ENCODE measurements around the gene SLC35A5. TPM values are rescaled to one million over a fixed set of nuclear protein-coding genes. Genes with fewer than 3 reads are reported as not detected.
"Not testable (repeated sequence)": the region's sequence is repeated elsewhere in the genome, so short reads cannot be mapped to it uniquely, and the experiment has no call there.

The SLC35A5 gene, protein sequence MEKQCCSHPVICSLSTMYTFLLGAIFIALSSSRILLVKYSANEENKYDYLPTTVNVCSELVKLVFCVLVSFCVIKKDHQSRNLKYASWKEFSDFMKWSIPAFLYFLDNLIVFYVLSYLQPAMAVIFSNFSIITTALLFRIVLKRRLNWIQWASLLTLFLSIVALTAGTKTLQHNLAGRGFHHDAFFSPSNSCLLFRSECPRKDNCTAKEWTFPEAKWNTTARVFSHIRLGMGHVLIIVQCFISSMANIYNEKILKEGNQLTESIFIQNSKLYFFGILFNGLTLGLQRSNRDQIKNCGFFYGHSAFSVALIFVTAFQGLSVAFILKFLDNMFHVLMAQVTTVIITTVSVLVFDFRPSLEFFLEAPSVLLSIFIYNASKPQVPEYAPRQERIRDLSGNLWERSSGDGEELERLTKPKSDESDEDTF
- polyA plus RNA-seq (2013, experiment 1 of 2), result 32.5 TPM
- polyA plus RNA-seq (2013, experiment 2 of 2), result 34.9 TPM

DNA sequence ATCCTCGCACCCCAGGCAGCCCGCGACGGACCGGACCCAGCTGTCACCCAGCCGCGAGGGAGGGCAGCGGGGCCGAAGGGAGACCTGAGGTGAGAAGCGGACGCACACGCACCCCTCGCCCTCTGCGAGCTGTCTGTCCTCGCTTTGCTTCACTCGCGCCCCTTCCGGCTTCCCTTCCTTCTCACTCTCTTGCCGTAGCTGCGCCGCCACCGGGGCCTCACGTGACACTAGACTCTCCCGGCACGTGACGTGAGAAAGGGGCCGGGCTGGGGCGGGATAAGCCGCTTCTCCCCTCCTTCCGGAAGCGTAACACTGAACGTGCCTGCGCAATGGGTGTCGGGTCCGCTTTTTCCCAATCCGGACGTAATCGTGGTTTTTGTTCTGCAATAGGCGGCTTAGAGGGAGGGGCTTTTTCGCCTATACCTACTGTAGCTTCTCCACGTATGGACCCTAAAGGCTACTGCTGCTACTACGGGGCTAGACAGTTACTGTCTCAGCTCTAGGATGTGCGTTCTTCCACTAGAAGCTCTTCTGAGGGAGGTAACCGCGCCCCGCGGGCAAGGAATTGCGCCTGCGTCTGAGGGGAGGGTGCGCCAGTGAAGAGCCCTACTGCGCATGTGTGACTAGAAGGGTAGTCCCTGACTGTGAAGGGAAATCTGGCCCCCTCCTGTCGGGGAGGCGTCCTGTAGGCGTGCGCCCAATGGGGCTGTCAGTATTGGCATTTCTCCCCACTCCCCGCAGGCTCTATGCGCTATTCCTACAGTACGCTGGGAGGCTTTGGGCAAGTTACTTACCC lies at the start of gene SLC35A5, which contains the start of gene ATG3:
Gene SLC35A5 (plus strand): TSS at position 312 of the 796 bp plus-strand sequence. CDS start 1,359 bp downstream, outside the sequence.
Gene ATG3 (minus strand): TSS at position 229 of the 796 bp plus-strand sequence. CDS start 434 bp downstream, outside the sequence.
- Histone ChIP-seq H3K9ac (ENCODE audit: low read depth, low read length) (peak within 1 kb of the TSS; percentile 88), H3K27me3 (ENCODE audit: insufficient read depth, low read length) (no peaks in the 10 kb centered on the region), H3K27ac (ENCODE audit: low read depth, low read length) (peak within 1 kb of the TSS; percentile 98), H3K4me3 (ENCODE audit: low read length) (peak within 1 kb of the TSS; percentile 83), H3K4me1 (ENCODE audit: insufficient read depth, low read length) (peaks cover 33% of the 10 kb centered on the region), H3K36me3 (ENCODE audit: insufficient read depth, low read length) (peaks cover 14% of the 10 kb centered on the region), H3K9me3 (ENCODE audit: insufficient read depth, low read depth, low read length) (no peaks in the 10 kb centered on the region)
- under 1% methylated on average over 58 of the region's 58 CpGs for WGBS

DNA sequence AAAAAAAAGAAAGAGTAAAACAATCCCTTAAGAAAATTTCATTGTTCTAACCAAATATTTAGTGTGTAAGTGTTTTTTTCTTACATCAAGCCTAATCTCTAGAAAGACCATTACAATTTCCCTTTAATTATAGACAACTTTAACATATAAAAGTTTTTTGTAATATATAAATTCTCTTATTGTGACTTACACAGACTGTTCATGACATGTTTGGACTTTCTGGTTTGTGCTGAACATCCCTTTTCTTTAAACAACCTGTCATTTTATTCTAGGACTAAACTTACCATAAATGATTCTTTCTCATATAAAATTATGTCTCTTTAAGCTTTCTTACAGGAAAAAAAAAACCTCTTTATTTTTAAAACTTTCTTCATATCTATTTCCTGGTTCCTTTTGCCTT lies 49.5 kb upstream of the SLC35A5 start:
- Histone ChIP-seq H3K27ac (ENCODE audit: low read depth, low read length) (no peak overlapping the region), H3K4me3 (ENCODE audit: low read length) (0 out of 2 replicates have a peak overlapping the region, but pooled peaks have one; percentile 16), H3K9ac (ENCODE audit: low read depth, low read length) (no peak overlapping the region), H3K36me3 (ENCODE audit: insufficient read depth, low read length) (no peaks in the 10 kb centered on the region; the same call in 1 of the 2 replicates), H3K27me3 (ENCODE audit: insufficient read depth, low read length) (no peaks in the 10 kb centered on the region), H3K9me3 (ENCODE audit: insufficient read depth, low read depth, low read length) (peaks cover 45% of the 10 kb centered on the region), H3K4me1 (ENCODE audit: insufficient read depth, low read length) (no peaks in the 10 kb centered on the region; the same call in 1 of the 2 replicates)

DNA sequence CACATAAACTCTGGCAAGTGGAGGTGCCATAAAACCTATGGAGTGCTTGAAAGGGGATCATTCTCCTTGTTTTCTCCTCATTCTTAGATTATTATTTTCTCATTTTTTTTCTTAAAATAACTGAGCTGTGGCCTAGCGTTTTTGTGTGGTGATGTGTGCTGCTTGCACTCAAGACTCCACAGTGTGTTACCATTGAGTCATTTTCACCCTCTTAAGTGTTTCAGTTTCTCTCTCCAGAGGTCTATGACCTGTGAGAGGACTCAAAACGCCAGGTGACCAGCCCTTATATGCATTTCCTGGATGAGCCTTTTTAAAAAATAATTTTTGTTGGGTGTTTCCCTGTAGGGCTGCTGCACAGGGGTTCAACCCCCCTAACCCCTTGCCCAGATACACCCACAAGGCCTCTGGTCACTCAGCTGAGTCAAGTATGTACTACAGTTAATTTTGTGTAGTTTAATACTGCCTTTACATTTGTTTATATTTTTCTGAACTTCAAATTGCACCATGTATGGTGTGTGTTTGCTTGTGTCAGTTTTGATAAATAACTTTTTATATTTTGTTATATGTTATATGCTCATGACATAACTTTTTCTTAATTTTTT lies 47.2 kb upstream of the SLC35A5 start:
- Histone ChIP-seq H3K9ac (ENCODE audit: low read depth, low read length) (no peak overlapping the region), H3K36me3 (ENCODE audit: insufficient read depth, low read length) (no peaks in the 10 kb centered on the region; the same call in 1 of the 2 replicates), H3K4me3 (ENCODE audit: low read length) (no peak overlapping the region), H3K27me3 (ENCODE audit: insufficient read depth, low read length) (no peaks in the 10 kb centered on the region), H3K9me3 (ENCODE audit: insufficient read depth, low read depth, low read length) (peaks cover 44% of the 10 kb centered on the region), H3K4me1 (ENCODE audit: insufficient read depth, low read length) (no peaks in the 10 kb centered on the region; the same call in 1 of the 2 replicates), H3K27ac (ENCODE audit: low read depth, low read length) (no peak overlapping the region)
- WGBS, result 73% methylated on average over 1 of the region's 2 CpGs

DNA sequence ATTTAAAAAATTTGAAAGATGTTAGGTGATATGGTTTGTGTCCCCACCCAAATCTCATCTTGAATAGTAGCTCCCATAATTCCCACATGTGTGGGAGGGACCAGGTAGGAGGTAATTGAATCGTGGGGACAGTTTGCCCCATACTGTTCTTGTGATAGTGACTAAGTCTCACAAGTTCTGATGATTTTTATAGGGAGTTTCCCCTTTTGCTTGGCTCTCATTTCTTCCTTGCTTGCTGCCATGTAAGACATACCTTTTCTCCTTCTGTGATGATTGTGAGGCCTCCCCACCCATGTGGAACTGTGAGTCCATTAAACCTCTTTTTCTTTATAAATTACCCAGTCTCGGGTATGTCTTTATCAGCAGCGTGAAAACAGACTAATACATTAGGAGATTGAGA lies 42.9 kb upstream of the SLC35A5 start:
- H3K4me1 ChIP-seq (ENCODE audit: insufficient read depth, low read length); H3K9me3 ChIP-seq (ENCODE audit: insufficient read depth, low read depth, low read length); H3K27ac ChIP-seq (ENCODE audit: low read depth, low read length); H3K27me3 ChIP-seq (ENCODE audit: insufficient read depth, low read length); H3K36me3 ChIP-seq (ENCODE audit: insufficient read depth, low read length); H3K4me3 ChIP-seq (ENCODE audit: low read length); H3K9ac ChIP-seq (ENCODE audit: low read depth, low read length): not testable (repeated sequence)
- WGBS, result 74% methylated on average over 3 of the region's 3 CpGs

GRCh38 chr3:112519424-112520001 lies 42.3 kb upstream of the SLC35A5 start:
- Histone ChIP-seq H3K9ac (ENCODE audit: low read depth, low read length) (no peak overlapping the region), H3K27me3 (ENCODE audit: insufficient read depth, low read length) (no peaks in the 10 kb centered on the region), H3K9me3 (ENCODE audit: insufficient read depth, low read depth, low read length) (no peaks in the 10 kb centered on the region; the same call in 1 of the 2 replicates), H3K4me3 (ENCODE audit: low read length) (no peak overlapping the region), H3K4me1 (ENCODE audit: insufficient read depth, low read length) (no peaks in the 10 kb centered on the region; the same call in 1 of the 2 replicates), H3K27ac (ENCODE audit: low read depth, low read length) (no peak overlapping the region), H3K36me3 (ENCODE audit: insufficient read depth, low read length) (no peaks in the 10 kb centered on the region)
- 93% methylated on average over 2 of the region's 2 CpGs for WGBS

- H3K9ac ChIP-seq (ENCODE audit: low read depth, low read length); H3K9me3 ChIP-seq (ENCODE audit: insufficient read depth, low read depth, low read length); H3K4me3 ChIP-seq (ENCODE audit: low read length); H3K27ac ChIP-seq (ENCODE audit: low read depth, low read length); H3K27me3 ChIP-seq (ENCODE audit: insufficient read depth, low read length); H3K4me1 ChIP-seq (ENCODE audit: insufficient read depth, low read length): not testable (repeated sequence)
- 97% methylated on average over 6 of the region's 6 CpGs for WGBS
- peaks cover 15% of the 10 kb centered on the region for H3K36me3 ChIP-seq (ENCODE audit: insufficient read depth, low read length)
These were observed 37.7 kb upstream of the SLC35A5 start for GRCh38 chr3:112524127-112524526.

- Histone ChIP-seq H3K27ac (ENCODE audit: low read depth, low read length) (no peak overlapping the region), H3K4me1 (ENCODE audit: insufficient read depth, low read length) (no peaks in the 10 kb centered on the region), H3K27me3 (ENCODE audit: insufficient read depth, low read length) (no peaks in the 10 kb centered on the region), H3K9ac (ENCODE audit: low read depth, low read length) (no peak overlapping the region), H3K4me3 (ENCODE audit: low read length) (no peak overlapping the region), H3K9me3 (ENCODE audit: insufficient read depth, low read depth, low read length) (no peaks in the 10 kb centered on the region), H3K36me3 (ENCODE audit: insufficient read depth, low read length) (peaks cover 64% of the 10 kb centered on the region)
- 84% methylated on average over 3 of the region's 3 CpGs for WGBS
These were observed 31.3 kb upstream of the SLC35A5 start for GRCh38 chr3:112530573-112530972.

DNA sequence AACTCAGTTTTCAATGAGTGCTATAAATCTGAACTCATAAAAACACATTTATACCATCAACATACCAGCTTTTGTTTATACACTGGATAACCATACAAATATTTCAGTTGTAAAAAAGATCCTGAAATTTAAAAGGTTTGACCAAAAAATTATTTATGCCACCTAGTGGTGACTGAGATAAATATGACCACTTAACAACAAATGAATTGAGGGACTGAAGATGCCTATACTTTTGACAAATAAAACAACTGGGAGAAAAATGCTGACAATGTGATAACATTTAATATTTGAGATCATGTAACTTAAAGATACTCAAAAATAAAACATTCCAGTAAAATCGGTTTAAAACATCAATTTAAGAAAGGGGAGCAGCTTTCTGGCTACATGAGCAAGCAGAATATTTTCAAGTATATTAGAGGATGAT lies 30.5 kb upstream of the SLC35A5 start:
- Histone ChIP-seq H3K4me1 (ENCODE audit: insufficient read depth, low read length) (no peaks in the 10 kb centered on the region), H3K36me3 (ENCODE audit: insufficient read depth, low read length) (peaks cover 71% of the 10 kb centered on the region), H3K9me3 (ENCODE audit: insufficient read depth, low read depth, low read length) (no peaks in the 10 kb centered on the region), H3K27ac (ENCODE audit: low read depth, low read length) (no peak overlapping the region), H3K4me3 (ENCODE audit: low read length) (no peak overlapping the region), H3K9ac (ENCODE audit: low read depth, low read length) (no peak overlapping the region), H3K27me3 (ENCODE audit: insufficient read depth, low read length) (no peaks in the 10 kb centered on the region)
- WGBS, result no CpG with 5 or more reads among the region's 1 CpG

- no peaks in the 10 kb centered on the region for H3K4me1 ChIP-seq (ENCODE audit: insufficient read depth, low read length)
- H3K27me3 ChIP-seq (ENCODE audit: insufficient read depth, low read length), result no peaks in the 10 kb centered on the region
- H3K9me3 ChIP-seq (ENCODE audit: insufficient read depth, low read depth, low read length), result no peaks in the 10 kb centered on the region
- no peak overlapping the region for H3K27ac ChIP-seq (ENCODE audit: low read depth, low read length)
- peaks cover 73% of the 10 kb centered on the region for H3K36me3 ChIP-seq (ENCODE audit: insufficient read depth, low read length)
- H3K4me3 ChIP-seq (ENCODE audit: low read length), result no peak overlapping the region
- 100% methylated on average over 1 of the region's 1 CpG for WGBS
- H3K9ac ChIP-seq (ENCODE audit: low read depth, low read length), result no peak overlapping the region
These were observed 21.8 kb upstream of the SLC35A5 start for GRCh38 chr3:112539825-112540650.

GRCh38 chr3:112546216-112546759 lies 15.6 kb upstream of the SLC35A5 start:
- Histone ChIP-seq H3K36me3 (ENCODE audit: insufficient read depth, low read length) (peaks cover 79% of the 10 kb centered on the region), H3K4me3 (ENCODE audit: low read length) (no peak overlapping the region), H3K27ac (ENCODE audit: low read depth, low read length) (no peak overlapping the region), H3K4me1 (ENCODE audit: insufficient read depth, low read length) (no peaks in the 10 kb centered on the region), H3K9me3 (ENCODE audit: insufficient read depth, low read depth, low read length) (no peaks in the 10 kb centered on the region), H3K27me3 (ENCODE audit: insufficient read depth, low read length) (no peaks in the 10 kb centered on the region), H3K9ac (ENCODE audit: low read depth, low read length) (no peak overlapping the region)
- WGBS, result 92% methylated on average over 5 of the region's 5 CpGs
